Medulla oblongata (tissue), 1 donor: ENCODE results near the gene FARS2.

Experiments used
- DNase-seq: peaks from one replicate; pipeline ENCODE4 v3.0.0-alpha.2; 2015; ENCODE audit errors: extremely low spot score

FARS2 gene

GRCh38 chr6:5506149-5506548, 244.8 kb downstream of the FARS2 start:
- DNase-seq = no peak

GRCh38 chr6:5506597-5506996, 245.3 kb downstream of the FARS2 start:
- DNase-seq = no peak

GRCh38 chr6:5507131-5507681, 245.9 kb downstream of the FARS2 start:
- DNase-seq = no peak

- DNase-seq = no peak
Measured at GRCh38 chr6:5509106-5509505, 247.8 kb downstream of the FARS2 start.

- DNase-seq = no peak
Measured at GRCh38 chr6:5510331-5511133, 249.2 kb downstream of the FARS2 start.

- DNase-seq = no peak
Measured at GRCh38 chr6:5511954-5512353, 250.6 kb downstream of the FARS2 start.

GRCh38 chr6:5512422-5512821, 251.1 kb downstream of the FARS2 start:
- no peak for DNase-seq

- DNase-seq = no peak
Measured at GRCh38 chr6:5513408-5513807, 252.1 kb downstream of the FARS2 start.

- DNase-seq = no peak
Measured at GRCh38 chr6:5514353-5514752, 253.0 kb downstream of the FARS2 start.

- no peak for DNase-seq
Measured at GRCh38 chr6:5515200-5515599, 253.9 kb downstream of the FARS2 start.

- no peak for DNase-seq
Measured at GRCh38 chr6:5516036-5516435, 254.7 kb downstream of the FARS2 start.

- DNase-seq = no peak
Measured at GRCh38 chr6:5517796-5518195, 256.5 kb downstream of the FARS2 start.

GRCh38 chr6:5518936-5519491, 257.7 kb downstream of the FARS2 start:
- no peak for DNase-seq

GRCh38 chr6:5520796-5521195, 259.5 kb downstream of the FARS2 start:
- no peak for DNase-seq

- no peak for DNase-seq
Measured at GRCh38 chr6:5521322-5521721, 260.0 kb downstream of the FARS2 start.

GRCh38 chr6:5522147-5522546, 260.8 kb downstream of the FARS2 start:
- no peak for DNase-seq

GRCh38 chr6:5524110-5524509, 262.8 kb downstream of the FARS2 start:
- no peak for DNase-seq

GRCh38 chr6:5525209-5525608, 263.9 kb downstream of the FARS2 start:
- no peak for DNase-seq

GRCh38 chr6:5529015-5529414, 267.7 kb downstream of the FARS2 start:
- no peak for DNase-seq

- no peak for DNase-seq
Measured at GRCh38 chr6:5529733-5530132, 268.4 kb downstream of the FARS2 start.

- DNase-seq = no peak
Measured at GRCh38 chr6:5531161-5531560, 269.8 kb downstream of the FARS2 start.

- no peak for DNase-seq
Measured at GRCh38 chr6:5531853-5532375, 270.6 kb downstream of the FARS2 start.

- no peak for DNase-seq
Measured at GRCh38 chr6:5532941-5533340, 271.6 kb downstream of the FARS2 start.
